Measurements from ENCODE around the gene NELL2. TPM values are rescaled to one million over a fixed set of nuclear protein-coding genes. Genes with fewer than 3 reads are reported as not detected.

NELL2 gene
- total and polyA plus RNA-seq, 10 of the 15 experiments (the other 5 are each of a cell fraction or from before 2014, with no cell fraction given), result 0.27 to 2.3 (median 0.76) TPM

DNA sequence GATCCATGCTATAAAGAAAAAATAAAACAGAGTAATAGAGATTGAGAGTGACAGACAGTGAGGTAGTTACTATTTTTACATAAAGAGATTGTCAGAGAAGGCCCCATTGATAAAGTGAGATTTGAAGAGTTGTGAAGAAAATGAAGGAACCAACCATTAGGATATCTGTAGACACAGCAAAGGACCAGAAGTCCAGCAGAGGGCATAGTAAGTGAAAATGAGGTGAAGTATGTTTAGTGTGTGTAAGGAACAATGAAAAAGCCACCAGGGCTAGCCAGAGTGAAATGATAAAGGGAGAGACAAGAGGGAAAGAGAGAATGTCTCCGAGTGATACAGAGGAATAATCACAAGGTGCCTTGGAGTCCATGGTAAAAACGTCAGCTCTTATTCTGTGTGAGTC is 411.0 kb downstream of the NELL2 start:
- RAD21 ChIA-PET (ENCODE audit: unreplicated experiment), result interaction anchor here (1.1 to 1.9 kb wide), 2 partner anchors 20 to 24 kb away, joined by 3 to 4 read pairs; no protein-coding TSS in a partner anchor
- POLR2A ChIA-PET, result no interaction called here
- WGBS (ENCODE audit: insufficient coverage, insufficient replicate concordance, low lambda C conversion rate, missing lambda C conversion rate), result 0% methylated on average over 2 of the region's 2 CpGs
- Histone ChIP-seq H3K36me3 (ENCODE audit: control insufficient read depth in 2 of 2, insufficient read depth in 2 of 2, low read length in 1 of 2) (no peaks in the 10 kb centered on the region), H3K4me3 (no peak overlapping the region), H3K9me3 (replicated peaks; ENCODE audit: control insufficient read depth, insufficient read depth, low read length) (peaks cover 2% of the 10 kb centered on the region; the same call in 2 of the 3 replicates), H3K79me2 (ENCODE audit: control insufficient read depth, insufficient read depth, low read length) (no peaks in the 10 kb centered on the region), H3K27me3 (replicated peaks in 1 of 2; ENCODE audit: control insufficient read depth in 2 of 2, insufficient read depth in 2 of 2, low read length in 1 of 2) (no peaks in the 10 kb centered on the region), H4K20me1 (ENCODE audit: control insufficient read depth, insufficient read depth) (no peaks in the 10 kb centered on the region), H3K9ac (ENCODE audit: control insufficient read depth, insufficient read depth, low read length) (no peak overlapping the region), H3K27ac (ENCODE audit: control insufficient read depth, insufficient read depth) (no peak overlapping the region), H3K4me1 (ENCODE audit: control insufficient read depth, insufficient read depth, low read length) (no peaks in the 10 kb centered on the region), H2AFZ (ENCODE audit: control insufficient read depth, low read depth, low read length) (no peak overlapping the region), H3K4me2 (ENCODE audit: control insufficient read depth, insufficient read depth) (no peak overlapping the region)
- SMC1A ChIA-PET (ENCODE audit: uncharacterized antibody, unreplicated experiment), result interaction anchor here (0.9 to 1.6 kb wide), 4 partner anchors 17 to 70 kb away, joined by 3 to 4 read pairs (median 4); no protein-coding TSS in a partner anchor
- ATAC-seq (peak; percentile 52), FAIRE-seq (no peak), DNase-seq (ENCODE audit: low read depth, low spot score) (no peak)
- in situ Hi-C loops (cut with MboI), result no loop called here
- no TSS peak for BruUV-seq (replicated peaks)
- intact Hi-C loops (cut with micrococcal nuclease; ENCODE audit: unreplicated experiment), result no loop called here
- CTCF ChIA-PET, result interaction anchor here (1.8 kb wide), 1 partner anchor 10 kb away, joined by 6 read pairs; no protein-coding TSS in a partner anchor
- TF ChIP-seq MYB (IDR thresholded peaks at IDR 0.05; ENCODE audit: borderline replicate concordance, low read depth, low read length), result no peak
- TF ChIP-seq, protein P1, sequence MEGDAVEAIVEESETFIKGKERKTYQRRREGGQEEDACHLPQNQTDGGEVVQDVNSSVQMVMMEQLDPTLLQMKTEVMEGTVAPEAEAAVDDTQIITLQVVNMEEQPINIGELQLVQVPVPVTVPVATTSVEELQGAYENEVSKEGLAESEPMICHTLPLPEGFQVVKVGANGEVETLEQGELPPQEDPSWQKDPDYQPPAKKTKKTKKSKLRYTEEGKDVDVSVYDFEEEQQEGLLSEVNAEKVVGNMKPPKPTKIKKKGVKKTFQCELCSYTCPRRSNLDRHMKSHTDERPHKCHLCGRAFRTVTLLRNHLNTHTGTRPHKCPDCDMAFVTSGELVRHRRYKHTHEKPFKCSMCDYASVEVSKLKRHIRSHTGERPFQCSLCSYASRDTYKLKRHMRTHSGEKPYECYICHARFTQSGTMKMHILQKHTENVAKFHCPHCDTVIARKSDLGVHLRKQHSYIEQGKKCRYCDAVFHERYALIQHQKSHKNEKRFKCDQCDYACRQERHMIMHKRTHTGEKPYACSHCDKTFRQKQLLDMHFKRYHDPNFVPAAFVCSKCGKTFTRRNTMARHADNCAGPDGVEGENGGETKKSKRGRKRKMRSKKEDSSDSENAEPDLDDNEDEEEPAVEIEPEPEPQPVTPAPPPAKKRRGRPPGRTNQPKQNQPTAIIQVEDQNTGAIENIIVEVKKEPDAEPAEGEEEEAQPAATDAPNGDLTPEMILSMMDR (IDR thresholded peaks at IDR 0.05 in 2 of 3, conservative IDR thresholded peaks at IDR 0.05 in 1 of 3; ENCODE audit: control insufficient read depth in 2 of 3, extremely low read depth in 1 of 3, insufficient read depth in 1 of 3, low read depth in 3 of 3, low read length in 3 of 3), result 0 out of 6 replicates have a peak, but pooled peaks of 1 of the 3 experiments have one; percentile 4

DNA sequence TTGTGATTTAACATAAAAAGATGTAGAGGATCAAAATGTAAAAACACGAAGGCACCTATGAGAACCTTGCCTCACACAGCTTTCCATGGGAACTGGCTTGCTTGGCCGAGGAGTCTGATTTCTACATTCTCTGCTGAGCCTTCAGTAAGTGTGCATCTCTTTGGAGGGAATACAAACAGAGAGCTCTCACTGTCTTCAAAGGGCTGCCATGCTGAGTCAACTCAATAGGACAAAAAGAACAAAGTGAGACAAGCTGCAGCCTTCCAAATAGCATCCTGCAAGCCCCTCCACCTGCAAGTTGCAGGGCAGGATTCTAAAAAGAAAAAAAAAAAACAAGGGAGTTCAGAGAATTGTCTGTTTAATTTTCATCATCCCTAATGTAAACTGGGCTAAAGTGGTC is 411.9 kb downstream of the NELL2 start:
- no peak for DNase-seq (ENCODE audit: low read depth, low spot score)
- in situ Hi-C loops (cut with MboI), result no loop called here
- WGBS (ENCODE audit: insufficient coverage, insufficient replicate concordance, low lambda C conversion rate, missing lambda C conversion rate), result 8% methylated on average over 2 of the region's 2 CpGs
- no peak for TF ChIP-seq PML (IDR thresholded peaks at IDR 0.05; ENCODE audit: low read length)
- TF ChIP-seq CHD2 (IDR thresholded peaks at IDR 0.05; ENCODE audit: borderline replicate concordance, low read depth, low read length), result no peak
- TF ChIP-seq, protein P2, sequence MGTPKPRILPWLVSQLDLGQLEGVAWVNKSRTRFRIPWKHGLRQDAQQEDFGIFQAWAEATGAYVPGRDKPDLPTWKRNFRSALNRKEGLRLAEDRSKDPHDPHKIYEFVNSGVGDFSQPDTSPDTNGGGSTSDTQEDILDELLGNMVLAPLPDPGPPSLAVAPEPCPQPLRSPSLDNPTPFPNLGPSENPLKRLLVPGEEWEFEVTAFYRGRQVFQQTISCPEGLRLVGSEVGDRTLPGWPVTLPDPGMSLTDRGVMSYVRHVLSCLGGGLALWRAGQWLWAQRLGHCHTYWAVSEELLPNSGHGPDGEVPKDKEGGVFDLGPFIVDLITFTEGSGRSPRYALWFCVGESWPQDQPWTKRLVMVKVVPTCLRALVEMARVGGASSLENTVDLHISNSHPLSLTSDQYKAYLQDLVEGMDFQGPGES (IDR thresholded peaks at IDR 0.05), result no peak
- TF ChIP-seq MXI1 (IDR thresholded peaks at IDR 0.05; ENCODE audit: low read depth, low read length), result no peak
- no peak for TF ChIP-seq ZNF24 (IDR thresholded peaks at IDR 0.05)
- no peak for TF ChIP-seq HDAC2 (IDR thresholded peaks at IDR 0.05)
- no peak for TF ChIP-seq KLF5 (IDR thresholded peaks at IDR 0.05; ENCODE audit: partially characterized antibody)
- TF ChIP-seq NFYA (IDR thresholded peaks at IDR 0.05; ENCODE audit: borderline replicate concordance, low read depth, low read length), result no peak
- TF ChIP-seq STAT1 (conservative IDR thresholded peaks at IDR 0.05), result no peak
- TF ChIP-seq, protein P3, sequence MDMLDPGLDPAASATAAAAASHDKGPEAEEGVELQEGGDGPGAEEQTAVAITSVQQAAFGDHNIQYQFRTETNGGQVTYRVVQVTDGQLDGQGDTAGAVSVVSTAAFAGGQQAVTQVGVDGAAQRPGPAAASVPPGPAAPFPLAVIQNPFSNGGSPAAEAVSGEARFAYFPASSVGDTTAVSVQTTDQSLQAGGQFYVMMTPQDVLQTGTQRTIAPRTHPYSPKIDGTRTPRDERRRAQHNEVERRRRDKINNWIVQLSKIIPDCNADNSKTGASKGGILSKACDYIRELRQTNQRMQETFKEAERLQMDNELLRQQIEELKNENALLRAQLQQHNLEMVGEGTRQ (IDR thresholded peaks at IDR 0.05; ENCODE audit: borderline replicate concordance, low read depth, low read length), result no peak
- no peak for TF ChIP-seq NFXL1 (IDR thresholded peaks at IDR 0.05; ENCODE audit: borderline replicate concordance)
- no peak for TF ChIP-seq FOXM1 (IDR thresholded peaks at IDR 0.05; ENCODE audit: low read depth, low read length)

More for the DNA sequence above, 411.9 kb downstream of the NELL2 start:
- Histone ChIP-seq H3K27ac (ENCODE audit: control insufficient read depth, insufficient read depth) (no peak overlapping the region), H4K20me1 (ENCODE audit: control insufficient read depth, insufficient read depth) (no peaks in the 10 kb centered on the region), H2AFZ (ENCODE audit: control insufficient read depth, low read depth, low read length) (no peak overlapping the region), H3K79me2 (ENCODE audit: control insufficient read depth, insufficient read depth, low read length) (no peaks in the 10 kb centered on the region), H3K9ac (ENCODE audit: control insufficient read depth, insufficient read depth, low read length) (no peak overlapping the region), H3K4me2 (ENCODE audit: control insufficient read depth, insufficient read depth) (no peak overlapping the region), H3K27me3 (replicated peaks in 1 of 2; ENCODE audit: control insufficient read depth in 2 of 2, insufficient read depth in 2 of 2, low read length in 1 of 2) (no peaks in the 10 kb centered on the region), H3K4me3 (no peak overlapping the region), H3K9me3 (replicated peaks; ENCODE audit: control insufficient read depth, insufficient read depth, low read length) (peaks cover 2% of the 10 kb centered on the region; the same call in 2 of the 3 replicates), H3K36me3 (ENCODE audit: control insufficient read depth in 2 of 2, insufficient read depth in 2 of 2, low read length in 1 of 2) (no peaks in the 10 kb centered on the region), H3K4me1 (ENCODE audit: control insufficient read depth, insufficient read depth, low read length) (no peaks in the 10 kb centered on the region)
- ChIA-PET POLR2A (no interaction called here), CTCF (interaction anchor here (0.6 to 1.9 kb wide), 4 partner anchors 11 to 485 kb away, joined by 3 to 8 read pairs (median 4); no protein-coding TSS in a partner anchor), SMC1A (ENCODE audit: uncharacterized antibody, unreplicated experiment) (interaction anchor here (0.6 to 4.5 kb wide), 6 partner anchors 16 to 630 kb away, joined by 3 to 22 read pairs (median 3); no protein-coding TSS in a partner anchor), RAD21 (ENCODE audit: unreplicated experiment) (interaction anchor here (0.7 to 1.9 kb wide), 3 partner anchors 16 to 23 kb away, joined by 3 to 4 read pairs (median 4); no protein-coding TSS in a partner anchor)
- intact Hi-C loops (cut with micrococcal nuclease; ENCODE audit: unreplicated experiment), result no loop called here
- FAIRE-seq (no peak), ATAC-seq (no peak)
- no TSS peak for BruUV-seq (replicated peaks)
